ENCODE results near the gene NUDCD2.
"Not testable (repeated sequence)": the region's sequence is repeated elsewhere in the genome, so short reads cannot be mapped to it uniquely, and the experiment has no call there.

The NUDCD2 gene

DNA sequence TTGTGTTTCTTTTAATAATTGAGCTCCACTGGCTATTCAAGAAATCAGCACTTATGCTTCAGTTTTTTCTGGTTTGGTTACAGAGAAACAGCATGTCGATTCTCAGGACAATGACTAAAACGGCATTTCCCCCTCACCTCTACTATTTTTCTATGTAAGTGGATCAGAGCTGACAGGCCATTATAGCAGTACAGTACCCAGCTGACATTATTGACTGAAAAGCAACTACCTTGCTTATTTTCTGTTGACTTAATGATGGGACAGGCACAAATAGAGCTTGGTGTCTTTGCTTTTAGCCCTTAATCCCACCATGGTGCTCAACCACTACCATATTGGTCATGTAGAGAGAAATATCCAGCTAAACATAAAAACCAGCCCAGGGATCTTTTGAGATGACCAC, 57.9 kb downstream of the NUDCD2 start:
- TF ChIP-seq, protein P1, sequence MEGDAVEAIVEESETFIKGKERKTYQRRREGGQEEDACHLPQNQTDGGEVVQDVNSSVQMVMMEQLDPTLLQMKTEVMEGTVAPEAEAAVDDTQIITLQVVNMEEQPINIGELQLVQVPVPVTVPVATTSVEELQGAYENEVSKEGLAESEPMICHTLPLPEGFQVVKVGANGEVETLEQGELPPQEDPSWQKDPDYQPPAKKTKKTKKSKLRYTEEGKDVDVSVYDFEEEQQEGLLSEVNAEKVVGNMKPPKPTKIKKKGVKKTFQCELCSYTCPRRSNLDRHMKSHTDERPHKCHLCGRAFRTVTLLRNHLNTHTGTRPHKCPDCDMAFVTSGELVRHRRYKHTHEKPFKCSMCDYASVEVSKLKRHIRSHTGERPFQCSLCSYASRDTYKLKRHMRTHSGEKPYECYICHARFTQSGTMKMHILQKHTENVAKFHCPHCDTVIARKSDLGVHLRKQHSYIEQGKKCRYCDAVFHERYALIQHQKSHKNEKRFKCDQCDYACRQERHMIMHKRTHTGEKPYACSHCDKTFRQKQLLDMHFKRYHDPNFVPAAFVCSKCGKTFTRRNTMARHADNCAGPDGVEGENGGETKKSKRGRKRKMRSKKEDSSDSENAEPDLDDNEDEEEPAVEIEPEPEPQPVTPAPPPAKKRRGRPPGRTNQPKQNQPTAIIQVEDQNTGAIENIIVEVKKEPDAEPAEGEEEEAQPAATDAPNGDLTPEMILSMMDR (IDR thresholded peaks at IDR 0.05; ENCODE audit: low read depth, low read length): no peak

DNA sequence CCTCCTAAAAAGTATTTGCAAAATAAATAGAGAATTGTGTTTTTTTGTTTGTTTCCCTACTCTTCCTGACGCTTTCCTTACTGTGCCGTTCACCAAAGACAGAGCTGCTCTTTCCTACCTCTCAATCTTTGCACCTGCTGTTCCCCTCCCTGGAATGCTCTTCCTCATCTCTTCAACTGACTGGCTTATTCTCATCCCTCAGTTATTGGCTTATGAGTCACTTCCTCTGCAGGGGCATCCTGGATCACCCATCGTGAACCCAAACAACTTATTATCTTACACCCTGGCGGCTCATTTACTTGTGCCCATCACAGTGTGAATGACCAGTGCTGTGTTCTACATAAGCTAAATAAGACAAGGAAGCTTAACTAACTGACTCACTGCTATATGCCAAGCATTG, 58.6 kb downstream of the NUDCD2 start:
- TF ChIP-seq, protein P1 (IDR thresholded peaks at IDR 0.05; ENCODE audit: low read depth, low read length): no peak
- no peak overlapping the region for H3K4me3 ChIP-seq (ENCODE audit: low read depth, low read length)

More for the DNA sequence above, 57.9 kb downstream of the NUDCD2 start:
- H3K4me3 ChIP-seq (ENCODE audit: low read depth, low read length): no peak overlapping the region

DNA sequence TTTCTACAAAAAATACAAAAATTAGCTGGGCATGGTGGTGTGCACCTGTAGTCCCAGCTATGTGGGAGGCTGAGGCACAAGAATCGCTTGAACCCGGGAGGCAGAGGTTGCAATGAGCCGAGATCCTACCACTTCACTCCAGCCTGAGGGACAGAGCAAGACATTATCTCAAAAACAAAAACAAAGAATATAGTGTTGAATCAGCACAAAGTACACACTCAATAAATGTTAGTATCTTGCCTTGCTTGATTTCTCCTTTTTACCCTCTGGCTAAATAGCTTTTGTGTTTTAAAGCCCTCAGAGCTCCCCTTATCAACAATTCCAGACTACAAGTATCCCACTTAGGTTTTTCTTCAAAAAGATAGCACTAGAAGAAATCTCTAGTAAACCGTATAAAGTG, 60.0 kb downstream of the NUDCD2 start:
- H3K4me3 ChIP-seq (ENCODE audit: low read depth, low read length): no peak overlapping the region
- TF ChIP-seq, protein P1 (IDR thresholded peaks at IDR 0.05; ENCODE audit: low read depth, low read length): no peak

DNA sequence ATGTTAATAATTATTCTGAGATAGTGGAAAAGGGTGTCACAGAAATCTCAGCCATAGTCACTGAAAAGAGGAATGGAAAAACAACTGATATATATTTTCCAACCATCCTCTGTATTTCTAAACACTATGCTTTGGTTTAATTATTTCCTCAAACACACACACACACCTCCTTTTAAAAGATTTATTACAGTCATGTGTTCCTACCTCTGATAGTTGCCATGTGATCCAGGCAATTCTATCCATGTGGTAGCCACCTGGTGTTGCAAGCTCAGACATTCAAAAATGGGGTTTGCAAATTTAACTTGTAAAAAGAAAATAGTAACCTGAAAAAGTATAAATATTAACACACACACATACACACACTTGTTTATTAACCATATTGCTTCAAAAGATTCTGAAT, 62.5 kb downstream of the NUDCD2 start:
- TF ChIP-seq, protein P1 (IDR thresholded peaks at IDR 0.05; ENCODE audit: low read depth, low read length): no peak
- no peak overlapping the region for H3K4me3 ChIP-seq (ENCODE audit: low read depth, low read length)

DNA sequence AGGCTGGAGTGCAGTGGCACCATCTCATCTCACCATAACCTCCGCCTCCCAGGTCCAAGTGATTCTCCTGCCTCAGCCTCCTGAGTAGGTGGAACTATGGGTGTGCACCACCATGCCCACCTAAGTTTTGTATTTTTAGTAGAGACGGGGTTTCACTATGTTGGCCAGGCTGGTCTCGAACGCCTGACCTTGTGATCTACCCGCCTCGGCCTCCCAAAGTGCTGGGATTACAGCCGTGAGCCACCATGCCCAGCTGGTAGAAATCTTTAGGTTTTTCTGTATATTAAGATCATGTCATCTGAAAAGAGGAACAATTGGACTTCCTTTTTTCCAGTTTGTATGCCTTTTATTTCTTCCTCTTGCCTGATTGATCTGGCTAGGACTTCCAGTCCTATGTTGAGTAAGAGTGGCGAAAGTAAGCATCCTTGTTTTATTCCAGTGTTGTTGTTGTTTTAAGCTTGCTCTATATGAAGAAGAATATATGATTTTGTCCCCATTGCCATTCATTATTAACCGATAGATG, 63.0 kb downstream of the NUDCD2 start:
- not testable (repeated sequence) for H3K4me3 ChIP-seq (ENCODE audit: low read depth, low read length)
